Stomach (tissue), 9 donors: Measurements from ENCODE around the gene DLG2. TPM values are rescaled to one million over a fixed set of nuclear protein-coding genes. Genes with fewer than 3 reads are reported as not detected.

ENCODE experiments used
- DNase-seq, 2 donors: peaks; one replicate each; pipeline versions ENCODE4 v3.0.0 to v3.0.0-alpha.2; 2013 to 2019
- H3K27ac ChIP-seq, 5 donors: fragments of 200-600 bp in 4 of 5; sonication (generic) in 4 of 5; one replicate each; pipeline ENCODE4 v1.5.1; 2013 to 2019; ENCODE audit warnings: mild to moderate bottlenecking in 1 of 5, moderate library complexity in 1 of 5
- H3K27me3 ChIP-seq, 3 donors: fragments of 200-600 bp; sonication (generic); one replicate each; pipeline ENCODE4 v1.5.1; 2017 to 2019; ENCODE audit warnings: mixed run types in 1 of 3
- H3K36me3 ChIP-seq, 4 donors: fragments of 200-600 bp; sonication (generic); 1 replicate in 3 of 4; 2 replicates in 1 of 4; pipeline ENCODE4 v1.5.1; 2016 to 2019
- H3K4me1 ChIP-seq, 4 donors: fragments of 200-600 bp; sonication (generic); one replicate each; pipeline ENCODE4 v1.5.1; 2016 to 2019
- H3K4me3 ChIP-seq, 4 donors: fragments of 200-600 bp; sonication (generic) in 3 of 4; one replicate each; pipeline ENCODE4 v1.5.1; 2016 to 2019; ENCODE audit warnings: mild to moderate bottlenecking in 1 of 4
- H3K9me3 ChIP-seq, 4 donors: fragments of 200-600 bp; sonication (generic); one replicate each; pipeline ENCODE4 v1.5.1; 2016 to 2019
- EP300 ChIP-seq: sonication (generic); formaldehyde crosslinking; IDR thresholded peaks from one replicate; pipeline ENCODE4 v1.6.1; 2017; ENCODE audit warnings: antibody characterized with exemption
- POLR2A ChIP-seq, 4 donors: fragments of 450-650 bp; IDR thresholded peaks; one replicate each; pipeline ENCODE4 v1.6.1; 2016; ENCODE audit warnings: antibody characterized with exemption in 4 of 4, control low read depth in 2 of 4, mild to moderate bottlenecking in 1 of 4, moderate library complexity in 1 of 4
- POLR2AphosphoS5 ChIP-seq, 3 donors: sonication (generic); formaldehyde crosslinking; IDR thresholded peaks; one replicate each; pipeline ENCODE4 v1.6.1; 2016; ENCODE audit warnings: antibody characterized with exemption in 3 of 3
- WGBS, 5 donors: extraction: QIAGEN DNeasy Blood & Tissue Kit in 3 of 5; methylation state at CpG; one replicate each; pipeline versions ENCODE4 v1.1.5 to v1.1.7; 2013 to 2018; 5-methylcytosine and 5-hydroxymethylcytosine counted together
- intact Hi-C: fragments of 100-400 bp; cut with DNase I; formaldehyde crosslinking; loops from one replicate; pipeline ENCODE4 v1.15.1; 2023; ENCODE audit warnings: low total_unique reads
- polyA plus RNA-seq, 3 donors: library from polyadenylated mRNA; stranded (reverse); fragments of 200-250 nt; gene quantifications; one replicate each; pipeline ENCODE4 v1.2.3, GENCODE V29; 2013
- total RNA-seq, 5 donors: library from RNA; depleted of rRNA; stranded (reverse); fragments of >200 nt; gene quantifications; one replicate each; pipeline versions ENCODE4 v1.1.0 to v1.2.3, GENCODE V29; 2014 to 2016
- TF ChIP-seq, protein P1 (sequence below), 7 experiments: fragments of 450-650 bp in 4 of 7; fragments of 200-600 bp in 3 of 7; sonication (generic) in 3 of 7; IDR thresholded peaks; one replicate each; pipeline ENCODE4 v1.5.1; 2016 to 2019; ENCODE audit warnings: antibody characterized with exemption in 7 of 7, control low read depth in 2 of 7, mild to moderate bottlenecking in 1 of 7
- donor health status: healthy with polysubstance abuse.
- donor health status: Bipolar disorder and iron deficiency.
- donor health status: healthy.

The DLG2 gene
- total and polyA plus RNA-seq, 8 donors, result 1.3 to 19.1 (median 3.5) TPM

DNA sequence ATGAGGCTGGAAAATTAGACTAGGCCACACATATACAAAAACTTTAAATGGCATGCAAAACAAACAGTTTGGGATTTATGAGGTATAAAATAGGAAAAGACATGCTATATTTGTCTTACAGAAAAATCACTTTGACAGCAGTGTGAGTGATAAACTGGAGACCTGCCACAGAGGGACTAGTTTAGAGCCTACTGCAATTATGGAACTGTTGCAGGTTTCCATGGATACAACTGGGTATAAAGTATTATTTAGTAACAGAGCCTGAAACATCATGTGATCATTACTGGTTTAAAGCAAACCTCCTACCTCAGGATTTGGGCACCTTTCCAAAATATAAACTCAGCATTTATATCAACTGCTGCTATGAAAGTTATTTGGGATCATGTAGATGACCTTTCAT is 1032.5 kb downstream of the DLG2 start:
- Histone ChIP-seq H3K4me3 (no peak overlapping the region), H3K9me3 (peaks cover 0 to 5% (median 0%) of the 10 kb centered on the region in 4 donors), H3K36me3 (no peaks in the 10 kb centered on the region), H3K4me1 (no peaks in the 10 kb centered on the region), H3K27ac (no peak overlapping the region), H3K27me3 (no peaks in the 10 kb centered on the region)
- intact Hi-C loops, result no loop called here
- TF ChIP-seq, protein P1, sequence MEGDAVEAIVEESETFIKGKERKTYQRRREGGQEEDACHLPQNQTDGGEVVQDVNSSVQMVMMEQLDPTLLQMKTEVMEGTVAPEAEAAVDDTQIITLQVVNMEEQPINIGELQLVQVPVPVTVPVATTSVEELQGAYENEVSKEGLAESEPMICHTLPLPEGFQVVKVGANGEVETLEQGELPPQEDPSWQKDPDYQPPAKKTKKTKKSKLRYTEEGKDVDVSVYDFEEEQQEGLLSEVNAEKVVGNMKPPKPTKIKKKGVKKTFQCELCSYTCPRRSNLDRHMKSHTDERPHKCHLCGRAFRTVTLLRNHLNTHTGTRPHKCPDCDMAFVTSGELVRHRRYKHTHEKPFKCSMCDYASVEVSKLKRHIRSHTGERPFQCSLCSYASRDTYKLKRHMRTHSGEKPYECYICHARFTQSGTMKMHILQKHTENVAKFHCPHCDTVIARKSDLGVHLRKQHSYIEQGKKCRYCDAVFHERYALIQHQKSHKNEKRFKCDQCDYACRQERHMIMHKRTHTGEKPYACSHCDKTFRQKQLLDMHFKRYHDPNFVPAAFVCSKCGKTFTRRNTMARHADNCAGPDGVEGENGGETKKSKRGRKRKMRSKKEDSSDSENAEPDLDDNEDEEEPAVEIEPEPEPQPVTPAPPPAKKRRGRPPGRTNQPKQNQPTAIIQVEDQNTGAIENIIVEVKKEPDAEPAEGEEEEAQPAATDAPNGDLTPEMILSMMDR (IDR thresholded peaks at IDR 0.05), result no peak
- TF ChIP-seq EP300 (no peak), POLR2AphosphoS5 (IDR thresholded peaks at IDR 0.05) (no peak), POLR2A (IDR thresholded peaks at IDR 0.05) (no peak)
- DNase-seq, result peak in 1 of 2 donors; percentile 17

DNA sequence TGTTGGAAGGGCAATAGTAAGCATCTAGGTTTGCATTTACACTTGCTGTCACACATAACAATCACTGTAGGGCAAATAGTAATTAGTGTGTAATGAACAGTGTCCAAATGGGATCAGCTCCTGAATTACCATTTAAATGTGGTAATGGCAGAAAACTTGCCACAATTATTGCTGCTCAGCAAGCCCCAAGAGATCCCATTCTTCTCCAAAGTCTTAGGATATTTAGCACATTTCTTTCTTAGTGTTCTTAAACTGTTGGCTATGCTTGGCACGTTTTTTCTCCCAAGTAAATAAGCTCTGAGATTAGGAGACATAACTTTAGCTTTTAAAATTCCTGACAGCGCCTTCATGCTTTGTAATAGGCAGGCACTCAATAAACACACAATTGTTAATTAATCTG is 1037.0 kb downstream of the DLG2 start:
- Histone ChIP-seq H3K9me3 (peaks cover 0 to 5% (median 0%) of the 10 kb centered on the region in 4 donors), H3K4me3 (no peak overlapping the region), H3K36me3 (no peaks in the 10 kb centered on the region), H3K4me1 (no peaks in the 10 kb centered on the region), H3K27me3 (no peaks in the 10 kb centered on the region), H3K27ac (no peak overlapping the region)
- 11 to 31% (median 16%) methylated on average over 2 of the region's 2 CpGs for WGBS, 5 donors
- DNase-seq, result no peak
- TF ChIP-seq POLR2A (IDR thresholded peaks at IDR 0.05) (no peak), POLR2AphosphoS5 (IDR thresholded peaks at IDR 0.05) (no peak), EP300 (no peak)
- TF ChIP-seq, protein P1 (IDR thresholded peaks at IDR 0.05), result no peak
- intact Hi-C loops, result no loop called here

DNA sequence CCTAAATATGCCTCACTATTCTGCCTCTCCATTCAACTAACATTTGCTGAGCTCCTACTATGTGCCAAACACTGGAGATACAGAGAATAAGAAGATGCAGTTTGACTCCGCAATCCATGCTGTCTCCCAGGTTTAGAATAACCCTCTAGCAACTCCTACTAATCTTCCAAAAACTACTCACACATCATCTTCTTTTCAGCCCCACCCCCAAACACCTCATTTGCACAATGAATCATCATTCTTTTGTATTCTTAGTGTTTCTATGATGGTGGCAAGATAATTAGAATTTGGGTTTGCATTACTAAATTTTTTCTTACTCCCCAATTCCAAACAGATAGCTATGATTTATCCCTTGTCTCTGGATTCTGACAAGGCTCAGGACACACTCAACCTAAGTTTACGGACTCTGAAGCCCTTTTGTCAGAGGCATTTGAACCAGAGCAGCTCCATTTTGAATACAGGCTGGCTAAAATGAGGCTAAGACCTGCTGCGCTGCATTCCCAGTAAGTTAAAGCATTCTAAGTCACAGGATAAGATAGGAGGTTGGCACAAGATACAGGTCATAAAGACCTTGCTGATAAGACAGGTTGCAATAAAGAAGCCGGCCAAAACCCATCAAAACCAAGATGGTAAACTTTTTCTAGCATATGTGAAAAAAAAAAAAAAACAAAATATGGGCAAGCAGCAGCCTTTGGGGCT is 1038.9 kb downstream of the DLG2 start:
- Histone ChIP-seq H3K27me3 (no peaks in the 10 kb centered on the region), H3K27ac (no peak overlapping the region), H3K9me3 (peaks cover 0 to 3% (median 0%) of the 10 kb centered on the region in 4 donors), H3K4me3 (no peak overlapping the region), H3K4me1 (no peaks in the 10 kb centered on the region), H3K36me3 (no peaks in the 10 kb centered on the region)
- intact Hi-C loops, result no loop called here
- no peak for TF ChIP-seq POLR2AphosphoS5 (IDR thresholded peaks at IDR 0.05)
- TF ChIP-seq, protein P1 (IDR thresholded peaks at IDR 0.05), result no peak
- no peak for TF ChIP-seq POLR2A (IDR thresholded peaks at IDR 0.05)
- no peak for TF ChIP-seq EP300
- DNase-seq, result no peak
- 52 to 64% (median 59%) methylated on average over 4 of the region's 4 CpGs for WGBS, 5 donors

DNA sequence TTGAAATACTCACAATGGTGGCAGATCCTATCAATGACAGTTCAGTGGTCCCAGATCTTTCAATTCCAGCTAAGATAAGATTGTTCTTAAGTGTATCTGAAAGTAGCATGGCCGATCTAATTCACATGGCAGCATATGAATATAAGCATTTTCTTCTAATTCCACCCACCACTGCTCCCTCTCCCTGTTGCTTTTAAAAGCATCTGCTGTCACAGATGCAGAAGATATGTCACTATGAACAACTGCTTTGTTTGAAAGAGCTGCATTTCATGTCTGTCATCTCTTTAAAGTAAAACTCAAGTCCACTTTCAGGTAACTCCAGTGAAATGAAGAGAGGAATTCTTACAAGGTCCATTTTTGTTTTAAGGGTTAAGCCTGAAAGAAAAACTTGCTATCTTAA is 1044.0 kb downstream of the DLG2 start:
- 52 to 95% (median 84%) methylated on average over 1 of the region's 1 CpG for WGBS, 5 donors
- H3K36me3 ChIP-seq, result no peaks in the 10 kb centered on the region
- H3K4me1 ChIP-seq, result no peaks in the 10 kb centered on the region
- no peak overlapping the region for H3K27ac ChIP-seq
- no peaks in the 10 kb centered on the region for H3K27me3 ChIP-seq
- H3K9me3 ChIP-seq, result no peaks in the 10 kb centered on the region
- TF ChIP-seq EP300, result no peak
- TF ChIP-seq, protein P1 (IDR thresholded peaks at IDR 0.05), result no peak
- no peak for TF ChIP-seq POLR2AphosphoS5 (IDR thresholded peaks at IDR 0.05)
- no peak for TF ChIP-seq POLR2A (IDR thresholded peaks at IDR 0.05)
- no peak overlapping the region for H3K4me3 ChIP-seq
- intact Hi-C loops, result no loop called here
- no peak for DNase-seq
